K562 (cell line): Measurements from ENCODE around the gene ELAC1. TPM values are rescaled to one million over a fixed set of nuclear protein-coding genes. Genes with fewer than 3 reads are reported as not detected.

Source experiments
- ATAC-seq: fragments of 200-7000 bp; cut with Tn5 transposase; 3 replicates; pipeline ENCODE4 v1.9.1; 2020; ENCODE audit warnings: moderate library complexity
- BruUV-seq: library from RNA; stranded (reverse); fragments of 400-500 nt; replicated peaks from 2 replicates; lab custom pipeline; 2021; lab: Mats Ljungman, UMichigan
- CTCF ChIA-PET: fragments of 300-600 bp; formaldehyde crosslinking; extraction: SDS; loops from one replicate; lab custom pipeline; 2021; ENCODE audit warnings: low intra/inter-chr PET ratio; lab: Yijun Ruan, JAX
- POLR2A ChIA-PET: fragments of 300-600, 350-650 bp; sonication (Branson Sonifier 250); formaldehyde crosslinking; extraction: SDS; loops from one replicate; lab custom pipeline; 2021; ENCODE audit warnings: antibody characterized with exemption, inconsistent platforms; lab: Yijun Ruan, JAX
- DNase-seq, 4 experiments: peaks; one replicate each; pipeline versions ENCODE4 v3.0.0 to v3.0.0-alpha.2; 2011 to 2018; ENCODE audit warnings: low spot score in 3 of 4, mixed read lengths in 3 of 4; ENCODE audit errors: extremely low read depth in 1 of 4
- FAIRE-seq: peaks from 2 replicates; lab custom pipeline; 2011; peaks lifted over from hg19 to GRCh38; lab: Jason Lieb, UNC
- H2AFZ ChIP-seq: 2 replicates; pipeline ENCODE4 v1.6.0; 2011; ENCODE audit warnings: low read depth, low read length, control low read depth, inconsistent platforms
- H3K27ac ChIP-seq: fragments of 200-600 bp; 3 replicates; pipeline ENCODE4 v1.8.0; 2011; ENCODE audit warnings: low read depth, mild to moderate bottlenecking, control low read depth, inconsistent platforms, low read length, moderate library complexity, mixed read lengths; ENCODE audit errors: extremely low read depth
- H3K27me3 ChIP-seq, 2 experiments: fragments of 300-600 bp in 1 of 2; 2 replicates in 1 of 2; 3 replicates in 1 of 2; pipeline versions ENCODE4 v1.6.0 to v1.8.0; 2011; ENCODE audit warnings: inconsistent platforms in 2 of 2, low read length in 2 of 2, mild to moderate bottlenecking in 1 of 2, mixed read lengths in 1 of 2, moderate library complexity in 1 of 2; ENCODE audit not compliant: control insufficient read depth in 2 of 2, insufficient read depth in 2 of 2
- H3K36me3 ChIP-seq: fragments of 300-600 bp; 3 replicates; pipeline ENCODE4 v1.8.0; 2011; ENCODE audit warnings: mild to moderate bottlenecking, low read length, inconsistent platforms; ENCODE audit not compliant: control insufficient read depth, insufficient read depth
- H3K4me1 ChIP-seq, 2 experiments: fragments of 200-600 bp in 1 of 2; replicated peaks in 1 of 2; 2 replicates in 1 of 2; 3 replicates in 1 of 2; pipeline versions ENCODE4 v1.5.1 to v1.8.0; 2011; ENCODE audit warnings: inconsistent platforms in 2 of 2, low read length in 2 of 2, mild to moderate bottlenecking in 1 of 2, mixed read lengths in 1 of 2, moderate library complexity in 1 of 2; ENCODE audit not compliant: control insufficient read depth in 2 of 2, insufficient read depth in 2 of 2
- H3K4me2 ChIP-seq: 2 replicates; pipeline ENCODE4 v1.6.1; 2011; ENCODE audit warnings: low read length, control low read depth, inconsistent platforms, mixed read lengths; ENCODE audit not compliant: insufficient read depth
- H3K4me3 ChIP-seq: fragments of 200-600 bp; sonication (generic), shearing (Covaris generic); 2 replicates; pipeline ENCODE4 v1.5.1; 2016; ENCODE audit warnings: control low read depth, inconsistent platforms
- H3K79me2 ChIP-seq: fragments of 200-600 bp; 3 replicates; pipeline ENCODE4 v1.8.0; 2011; ENCODE audit warnings: low read length, inconsistent platforms; ENCODE audit not compliant: control insufficient read depth, insufficient read depth
- H3K9ac ChIP-seq, 2 experiments: 2 replicates each; pipeline versions ENCODE4 v1.6.0 to v1.6.1; 2011; ENCODE audit warnings: low read depth in 2 of 2, low read length in 2 of 2, control low read depth in 1 of 2, inconsistent platforms in 1 of 2, mild to moderate bottlenecking in 1 of 2, mixed read lengths in 1 of 2; ENCODE audit not compliant: insufficient read depth in 1 of 2
- H3K9me1 ChIP-seq: one replicate; pipeline ENCODE4 v1.6.0; 2011; ENCODE audit warnings: inconsistent platforms, mild to moderate bottlenecking, low read length, moderate library complexity; ENCODE audit not compliant: control insufficient read depth, insufficient read depth
- H3K9me3 ChIP-seq: replicated peaks from 2 replicates; pipeline ENCODE4 v1.5.1; 2011; ENCODE audit warnings: low read depth, low read length, inconsistent platforms; ENCODE audit not compliant: control insufficient read depth, insufficient read depth
- H4K20me1 ChIP-seq: replicated peaks from 2 replicates; pipeline ENCODE4 v1.6.1; 2011; ENCODE audit warnings: low read length, inconsistent platforms, mixed read lengths; ENCODE audit not compliant: control insufficient read depth, insufficient read depth
- CBX2 ChIP-seq: fragments of 200-600 bp; sonication (generic); IDR thresholded peaks from one replicate; pipeline ENCODE4 v1.6.1; 2012; ENCODE audit warnings: mild to moderate bottlenecking, low read length, inconsistent platforms; ENCODE audit not compliant: insufficient read depth, poor library complexity, severe bottlenecking
- ELF1 ChIP-seq: fragments of 200-800 bp; sonication (Bioruptor generic); IDR thresholded peaks from 2 replicates; pipeline ENCODE4 v1.6.1; 2016; ENCODE audit warnings: missing genetic modification characterization, missing compliant biosample characterization
- ELF4 ChIP-seq: fragments of 450-650 bp; formaldehyde crosslinking; IDR thresholded peaks from 2 replicates; pipeline ENCODE4 v1.4.0; 2022; ENCODE audit warnings: missing genetic modification characterization
- ETV1 ChIP-seq: fragments of 450-650 bp; conservative IDR thresholded peaks from 2 replicates; pipeline ENCODE4 v1.6.1; 2016; ENCODE audit warnings: missing genetic modification characterization, control low read depth, low read depth, missing compliant biosample characterization
- FOXK1 ChIP-seq: sonication (generic); formaldehyde crosslinking; IDR thresholded peaks from 2 replicates; pipeline ENCODE4 v1.8.0; 2022; ENCODE audit warnings: missing genetic modification reagents, mild to moderate bottlenecking, borderline replicate concordance
- KDM5B ChIP-seq: fragments of 200-600 bp; sonication (generic); IDR thresholded peaks from 2 replicates; pipeline ENCODE4 v1.6.1; 2012; ENCODE audit warnings: low read depth, mild to moderate bottlenecking, moderate library complexity, low read length, control low read depth, inconsistent platforms; ENCODE audit not compliant: insufficient replicate concordance
- MED1 ChIP-seq: sonication (generic); formaldehyde crosslinking; IDR thresholded peaks from 2 replicates; pipeline ENCODE4 v1.8.1; 2023; ENCODE audit warnings: missing genetic modification reagents, borderline replicate concordance
- NRF1 ChIP-seq, 2 experiments: fragments of 450-650 bp; IDR thresholded peaks in 1 of 2; conservative IDR thresholded peaks in 1 of 2; 2 replicates each; pipeline ENCODE4 v1.6.1; 2014; ENCODE audit warnings: mild to moderate bottlenecking in 2 of 2
- RBM14 ChIP-seq: fragments of 200-400 bp; formaldehyde crosslinking; IDR thresholded peaks from 2 replicates; pipeline ENCODE4 v1.6.1; 2018; ENCODE audit warnings: low read depth, mild to moderate bottlenecking, low read length, moderate library complexity, borderline replicate concordance; ENCODE audit not compliant: insufficient read depth
- SAP30 ChIP-seq: fragments of 200-600 bp; sonication (generic); IDR thresholded peaks from 2 replicates; pipeline ENCODE4 v1.6.1; 2012; ENCODE audit warnings: borderline replicate concordance, low read depth, mild to moderate bottlenecking, moderate library complexity, low read length, control low read depth, inconsistent platforms; ENCODE audit not compliant: insufficient read depth, poor library complexity, severe bottlenecking
- SIN3A ChIP-seq, 2 experiments: fragments of 150-350 bp in 1 of 2; IDR thresholded peaks; 2 replicates each; pipeline ENCODE4 v1.6.1; 2011 to 2016; ENCODE audit warnings: borderline replicate concordance in 2 of 2, low read depth in 2 of 2, low read length in 2 of 2, mild to moderate bottlenecking in 2 of 2, moderate library complexity in 2 of 2; ENCODE audit not compliant: control insufficient read depth in 1 of 2
- SMARCA4 ChIP-seq: fragments of 450-650 bp; IDR thresholded peaks from 2 replicates; pipeline ENCODE4 v1.6.1; 2016
- TARDBP ChIP-seq: fragments of 450-650 bp; IDR thresholded peaks from 2 replicates; pipeline ENCODE4 v1.6.1; 2016
- ZNF224 ChIP-seq: sonication (generic); formaldehyde crosslinking; IDR thresholded peaks from 2 replicates; pipeline ENCODE4 v1.8.0; 2022; ENCODE audit warnings: mild to moderate bottlenecking, missing genetic modification reagents
- ZNF717 ChIP-seq: fragments of 250-450 bp; sonication (Bioruptor Pico); IDR thresholded peaks from 2 replicates; pipeline ENCODE4 v1.5.0; 2021
- WGBS: fragments of 100-300 bp; shearing (Covaris generic); methylation state at CpG from one replicate; pipeline ENCODE4 v1.1.6; 2016; ENCODE audit warnings: low coverage, mixed read lengths; ENCODE audit not compliant: insufficient coverage; ENCODE audit errors: missing lambda C conversion rate; 5-methylcytosine and 5-hydroxymethylcytosine counted together
- in situ Hi-C: fragments of 300-500 bp; cut with MboI; formaldehyde crosslinking; loops from 4 replicates; pipeline ENCODE4 v1.15.0; 2018; ENCODE audit warnings: inconsistent platforms, mixed read lengths
- intact Hi-C: fragments of 100-400 bp; cut with micrococcal nuclease; formaldehyde crosslinking; loops from 2 replicates; pipeline ENCODE4 v1.14.2; 2022
- polyA plus RNA-seq, 8 experiments: library from polyadenylated mRNA; depleted of rRNA in 4 of 8; stranded (reverse) in 5 of 8; unstranded in 3 of 8; fragments of >200 nt; fragmentation: Nextera tagmentation in 2 of 8; fragmentation: Illumina TruSeq in 1 of 8; extraction: Ambion mirVana in 2 of 8; extraction: Trizol in 1 of 8; gene quantifications; 2 replicates each; pipeline versions ENCODE4 v1.2.1 to v1.2.3, GENCODE V29; 2011 to 2014; ENCODE audit warnings: inconsistent platforms in 1 of 8, missing spikeins in 1 of 8
- total RNA-seq, 7 experiments: library from RNA; depleted of rRNA in 6 of 7; stranded (reverse); fragments of >200 nt in 6 of 7; fragmentation: Illumina TruSeq in 2 of 7; extraction: Trizol in 2 of 7; gene quantifications; 2 replicates each; pipeline versions ENCODE4 v1.2.1 to v1.2.3, GENCODE V29; 2011 to 2021; ENCODE audit warnings: low replicate concordance in 1 of 7
- TF ChIP-seq, protein P1 (sequence below): fragments of 250-450 bp; sonication (Bioruptor Pico); IDR thresholded peaks from 2 replicates; pipeline ENCODE4 v1.4.0; 2020; ENCODE audit warnings: mild to moderate bottlenecking, moderate library complexity
- TF ChIP-seq, protein P2 (sequence below): IDR thresholded peaks from 2 replicates; pipeline ENCODE4 v1.6.1; 2011; ENCODE audit not compliant: insufficient read length; ENCODE audit errors: extremely low read depth

Gene ELAC1
- total and polyA plus RNA-seq, 9 of the 15 experiments (the other 6 are each of a cell fraction or from before 2014, with no cell fraction given) = 3.7 to 7.7 (median 4.9) TPM

DNA sequence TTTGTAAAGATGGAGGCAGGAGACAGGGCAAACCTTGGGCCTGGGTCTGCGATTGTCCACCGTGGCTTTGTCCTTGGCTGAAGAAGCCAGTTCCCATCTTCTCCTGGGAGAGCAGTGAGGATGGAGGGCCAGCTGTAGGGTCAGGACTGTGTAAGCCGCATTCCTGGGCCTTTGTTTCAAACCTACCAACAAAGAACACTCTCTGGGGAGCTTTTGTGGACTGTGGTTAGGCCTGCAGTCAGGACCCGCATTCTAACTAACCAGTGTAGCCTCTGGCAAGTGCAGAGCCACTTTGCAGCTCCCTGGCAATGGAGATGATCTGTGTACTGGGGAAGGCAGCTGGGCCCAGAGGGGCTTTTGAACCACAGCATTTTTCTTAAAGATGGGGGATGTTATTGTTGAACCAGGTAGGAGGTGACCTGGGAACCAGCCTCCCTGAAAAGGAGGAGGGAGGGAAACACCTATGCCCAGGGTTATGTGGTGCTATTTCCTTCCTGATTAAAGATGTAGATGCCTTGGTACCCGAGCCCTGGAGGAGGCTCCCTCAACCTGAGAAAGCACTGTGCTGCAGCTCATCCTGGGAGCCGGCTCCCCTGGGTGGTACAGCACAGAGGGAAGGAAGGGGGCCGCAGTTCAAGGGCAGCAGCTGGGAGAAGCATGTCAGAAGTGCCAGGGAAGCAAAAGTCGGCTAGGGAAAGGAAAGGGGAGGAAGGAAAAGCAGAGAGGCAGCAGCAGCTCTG lies 49.5 kb downstream of the ELAC1 start:
- no peak for TF ChIP-seq SAP30
- no peak for TF ChIP-seq KDM5B
- TF ChIP-seq SMARCA4 = no peak
- TF ChIP-seq ZNF717 (CRISPR knock-in tag) = no peak
- TF ChIP-seq, protein P1, sequence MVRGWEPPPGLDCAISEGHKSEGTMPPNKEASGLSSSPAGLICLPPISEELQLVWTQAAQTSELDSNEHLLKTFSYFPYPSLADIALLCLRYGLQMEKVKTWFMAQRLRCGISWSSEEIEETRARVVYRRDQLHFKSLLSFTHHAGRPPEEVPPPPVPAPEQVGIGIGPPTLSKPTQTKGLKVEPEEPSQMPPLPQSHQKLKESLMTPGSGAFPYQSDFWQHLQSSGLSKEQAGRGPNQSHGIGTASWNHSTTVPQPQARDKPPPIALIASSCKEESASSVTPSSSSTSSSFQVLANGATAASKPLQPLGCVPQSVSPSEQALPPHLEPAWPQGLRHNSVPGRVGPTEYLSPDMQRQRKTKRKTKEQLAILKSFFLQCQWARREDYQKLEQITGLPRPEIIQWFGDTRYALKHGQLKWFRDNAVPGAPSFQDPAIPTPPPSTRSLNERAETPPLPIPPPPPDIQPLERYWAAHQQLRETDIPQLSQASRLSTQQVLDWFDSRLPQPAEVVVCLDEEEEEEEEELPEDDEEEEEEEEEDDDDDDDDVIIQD = no peak
- TF ChIP-seq SIN3A (IDR thresholded peaks at IDR 0.05; ENCODE audit: borderline replicate concordance in 2 of 2, control insufficient read depth in 1 of 2, low read depth in 2 of 2, low read length in 2 of 2) = no peak
- TF ChIP-seq ELF1 (tag) = no peak
- TF ChIP-seq CBX2 = no peak
- TF ChIP-seq TARDBP = no peak
- TF ChIP-seq ETV1 (tag) = no peak
- no peak for TF ChIP-seq MED1 (CRISPR knock-in tag)
- no peak for TF ChIP-seq RBM14
- TF ChIP-seq, protein P2, sequence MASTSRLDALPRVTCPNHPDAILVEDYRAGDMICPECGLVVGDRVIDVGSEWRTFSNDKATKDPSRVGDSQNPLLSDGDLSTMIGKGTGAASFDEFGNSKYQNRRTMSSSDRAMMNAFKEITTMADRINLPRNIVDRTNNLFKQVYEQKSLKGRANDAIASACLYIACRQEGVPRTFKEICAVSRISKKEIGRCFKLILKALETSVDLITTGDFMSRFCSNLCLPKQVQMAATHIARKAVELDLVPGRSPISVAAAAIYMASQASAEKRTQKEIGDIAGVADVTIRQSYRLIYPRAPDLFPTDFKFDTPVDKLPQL = no peak
- TF ChIP-seq ZNF224 (CRISPR knock-in tag) = no peak
- TF ChIP-seq NRF1 (conservative IDR thresholded peaks at IDR 0.05 in 1 of 2, IDR thresholded peaks at IDR 0.05 in 1 of 2) = no peak
- no peak for TF ChIP-seq FOXK1 (CRISPR knock-in tag)
- TF ChIP-seq ELF4 = no peak
- H3K27ac ChIP-seq = no peak overlapping the region
- ATAC-seq = no peak
- H3K27me3 ChIP-seq = no peaks in the 10 kb centered on the region
- no peak overlapping the region for H2AFZ ChIP-seq
- no peaks in the 10 kb centered on the region for H3K9me3 ChIP-seq
- 37% methylated on average over 6 of the region's 8 CpGs for WGBS
- no peak overlapping the region for H3K9ac ChIP-seq
- no peak for FAIRE-seq
- H3K4me3 ChIP-seq = no peak overlapping the region
- in situ Hi-C loops (no loop called here), intact Hi-C loops (no loop called here)
- no peaks in the 10 kb centered on the region for H3K36me3 ChIP-seq
- no peaks in the 10 kb centered on the region for H4K20me1 ChIP-seq
- H3K4me2 ChIP-seq = no peak overlapping the region
- no peaks in the 10 kb centered on the region for H3K4me1 ChIP-seq
- no peaks in the 10 kb centered on the region for H3K9me1 ChIP-seq
- H3K79me2 ChIP-seq = no peaks in the 10 kb centered on the region
- ChIA-PET CTCF (no interaction called here), POLR2A (interaction anchor here (1.0 kb wide), 1 partner anchor 10 kb away, joined by 4 read pairs; no protein-coding TSS in a partner anchor)
- DNase-seq = no peak
- no TSS peak for BruUV-seq
